Type B pancreatic cell (in vitro differentiated cells): ENCODE data around the gene GCK. TPM values are rescaled to one million over a fixed set of nuclear protein-coding genes. Genes with fewer than 3 reads are reported as not detected.

Source experiments
- DNase-seq: peaks from one replicate; pipeline ENCODE4 v3.0.0; 2021; ENCODE audit warnings: mixed read lengths; ENCODE audit not compliant: unreplicated experiment; ENCODE audit errors: extremely low spot score
- H3K27ac Mint-ChIP-seq: 2 replicates; pipeline ENCODE4 v1.8.0; 2021; ENCODE audit warnings: mild to moderate bottlenecking, mixed read lengths
- H3K27me3 Mint-ChIP-seq: 2 replicates; pipeline ENCODE4 v1.8.0; 2021; ENCODE audit warnings: mixed read lengths
- H3K36me3 Mint-ChIP-seq: 2 replicates; pipeline ENCODE4 v1.8.0; 2021; ENCODE audit warnings: mixed read lengths
- H3K4me1 Mint-ChIP-seq: one replicate; pipeline ENCODE4 v1.8.0; 2021; ENCODE audit warnings: mixed read lengths; ENCODE audit not compliant: unreplicated experiment
- H3K4me3 Mint-ChIP-seq: 2 replicates; pipeline ENCODE4 v1.8.0; 2021; ENCODE audit warnings: mild to moderate bottlenecking, mixed read lengths
- H3K9me3 Mint-ChIP-seq: 2 replicates; pipeline ENCODE4 v1.8.0; 2021; ENCODE audit warnings: mixed read lengths
- CTCF ChIP-seq: fragments of 200-600 bp; sonication (generic); conservative IDR thresholded peaks from 2 replicates; pipeline ENCODE4 v1.5.0; 2021; ENCODE audit warnings: antibody characterized with exemption, mild to moderate bottlenecking
- total RNA-seq: library from RNA; stranded (reverse); gene quantifications from 2 replicates; pipeline ENCODE4 v1.2.1, GENCODE V29; 2021; ENCODE audit warnings: low replicate concordance

GCK gene
- total RNA-seq, 1 donor from 2014 or later = 5.6 TPM

- DNase-seq = no peak
- H3K27ac Mint-ChIP-seq = no peak overlapping the region
- no peak overlapping the region for H3K4me3 Mint-ChIP-seq
- H3K4me1 Mint-ChIP-seq = peaks cover under 1% of the 10 kb centered on the region
- H3K36me3 Mint-ChIP-seq = no peaks in the 10 kb centered on the region
- no peak for TF ChIP-seq CTCF
- peaks cover 12% of the 10 kb centered on the region for H3K27me3 Mint-ChIP-seq
- H3K9me3 Mint-ChIP-seq = peaks cover 9% of the 10 kb centered on the region
Measured at GRCh38 chr7:44167920-44168319, 21.3 kb downstream of the GCK start.

GRCh38 chr7:44163591-44163990, 25.6 kb downstream of the GCK start:
- DNase-seq = no peak
- Mint-ChIP-seq H3K27me3 (peaks cover 9% of the 10 kb centered on the region), H3K9me3 (no peaks in the 10 kb centered on the region), H3K4me3 (no peak overlapping the region), H3K36me3 (no peaks in the 10 kb centered on the region), H3K27ac (no peak overlapping the region), H3K4me1 (no peaks in the 10 kb centered on the region)
- no peak for TF ChIP-seq CTCF

- Mint-ChIP-seq H3K4me1 (no peaks in the 10 kb centered on the region), H3K27me3 (peaks cover 9% of the 10 kb centered on the region), H3K36me3 (no peaks in the 10 kb centered on the region), H3K27ac (no peak overlapping the region), H3K4me3 (no peak overlapping the region), H3K9me3 (no peaks in the 10 kb centered on the region)
- TF ChIP-seq CTCF = no peak
- no peak for DNase-seq
Measured at GRCh38 chr7:44162785-44163395, 26.3 kb downstream of the GCK start.

GRCh38 chr7:44162179-44162578, 27.1 kb downstream of the GCK start:
- Mint-ChIP-seq H3K27ac (no peak overlapping the region), H3K27me3 (peaks cover 7% of the 10 kb centered on the region), H3K9me3 (no peaks in the 10 kb centered on the region), H3K36me3 (no peaks in the 10 kb centered on the region), H3K4me3 (no peak overlapping the region), H3K4me1 (no peaks in the 10 kb centered on the region)
- TF ChIP-seq CTCF = no peak
- DNase-seq = no peak

GRCh38 chr7:44161371-44161770, 27.9 kb downstream of the GCK start:
- H3K4me3 Mint-ChIP-seq = no peak overlapping the region
- peaks cover 5% of the 10 kb centered on the region for H3K27me3 Mint-ChIP-seq
- no peaks in the 10 kb centered on the region for H3K36me3 Mint-ChIP-seq
- no peak for DNase-seq
- no peak overlapping the region for H3K27ac Mint-ChIP-seq
- no peaks in the 10 kb centered on the region for H3K4me1 Mint-ChIP-seq
- H3K9me3 Mint-ChIP-seq = no peaks in the 10 kb centered on the region
- TF ChIP-seq CTCF = no peak
